NCI-H2081 (cell line): Measurements from ENCODE around the gene FBXL15.
A peak's percentile ranks its signal among the peaks of the same experiment; 100 is the strongest.

Experiments used
- DNase-seq, 2 experiments: peaks; one replicate each; lab custom pipeline; 2025; lab: John Stamatoyannopoulos, UW

FBXL15 gene

DNA sequence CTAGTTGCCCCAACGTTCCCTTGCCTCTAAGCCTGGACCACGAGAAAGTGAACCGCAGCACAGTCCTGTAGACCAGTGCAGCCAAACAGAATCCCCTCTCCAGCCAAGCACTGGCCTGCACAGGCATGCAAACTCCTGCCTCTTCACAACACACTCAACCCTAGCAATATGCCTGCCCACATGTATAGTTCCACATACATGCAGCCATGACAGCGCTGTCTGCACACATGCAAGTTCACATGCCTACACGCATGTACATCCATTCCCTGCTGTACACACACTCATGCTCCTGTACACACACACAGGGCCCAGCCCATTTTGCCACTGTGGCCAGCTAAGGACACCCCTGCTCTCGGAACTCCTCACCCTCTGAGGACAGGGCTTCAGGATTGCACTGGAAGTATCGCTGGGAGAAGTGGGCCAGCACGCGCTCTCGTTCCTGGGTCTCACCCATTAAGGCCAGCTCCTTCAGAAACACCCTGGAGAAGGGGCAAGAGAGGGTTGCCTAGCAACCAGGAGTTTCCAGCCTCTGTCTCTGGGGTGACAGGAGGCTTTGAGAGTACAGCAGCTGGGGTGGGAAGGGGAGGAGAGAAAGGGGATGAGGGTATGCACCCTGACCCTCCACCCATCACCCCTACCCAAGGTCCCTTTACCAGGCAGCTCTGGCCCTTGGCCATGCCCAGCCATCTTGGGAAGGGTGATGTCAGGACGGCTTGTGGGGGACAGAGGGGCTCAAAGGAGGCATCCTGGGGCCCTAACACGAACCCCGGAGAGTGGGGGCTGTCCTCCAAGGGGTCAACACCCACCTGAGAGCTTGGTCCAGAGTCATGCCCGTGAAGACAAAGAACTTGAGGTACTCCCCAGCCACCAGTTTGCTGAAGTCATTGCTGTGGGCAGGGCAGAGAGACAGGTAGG is 9.0 kb upstream of the FBXL15 start:
- no peak for DNase-seq

DNA sequence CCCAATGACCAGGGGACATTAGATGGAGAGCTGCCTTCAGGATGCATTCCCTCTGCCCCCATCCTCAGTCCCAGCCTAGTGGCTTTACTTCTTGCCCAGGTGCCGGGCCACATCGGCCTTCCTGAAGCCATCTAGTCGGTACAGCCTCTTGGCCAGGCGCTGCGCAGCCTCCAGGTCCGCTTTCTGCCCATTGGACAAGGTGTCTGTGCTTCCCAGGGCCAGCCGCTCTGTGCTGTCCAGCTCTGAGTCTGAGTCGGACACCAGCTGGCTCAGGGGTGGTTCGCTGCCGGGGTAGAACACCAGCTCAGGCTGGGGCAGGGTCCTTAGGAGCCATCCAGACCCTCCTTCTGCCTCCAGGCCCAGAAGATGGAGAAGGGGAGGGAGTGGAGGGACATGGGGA is 8.3 kb upstream of the FBXL15 start:
- no peak for DNase-seq

DNA sequence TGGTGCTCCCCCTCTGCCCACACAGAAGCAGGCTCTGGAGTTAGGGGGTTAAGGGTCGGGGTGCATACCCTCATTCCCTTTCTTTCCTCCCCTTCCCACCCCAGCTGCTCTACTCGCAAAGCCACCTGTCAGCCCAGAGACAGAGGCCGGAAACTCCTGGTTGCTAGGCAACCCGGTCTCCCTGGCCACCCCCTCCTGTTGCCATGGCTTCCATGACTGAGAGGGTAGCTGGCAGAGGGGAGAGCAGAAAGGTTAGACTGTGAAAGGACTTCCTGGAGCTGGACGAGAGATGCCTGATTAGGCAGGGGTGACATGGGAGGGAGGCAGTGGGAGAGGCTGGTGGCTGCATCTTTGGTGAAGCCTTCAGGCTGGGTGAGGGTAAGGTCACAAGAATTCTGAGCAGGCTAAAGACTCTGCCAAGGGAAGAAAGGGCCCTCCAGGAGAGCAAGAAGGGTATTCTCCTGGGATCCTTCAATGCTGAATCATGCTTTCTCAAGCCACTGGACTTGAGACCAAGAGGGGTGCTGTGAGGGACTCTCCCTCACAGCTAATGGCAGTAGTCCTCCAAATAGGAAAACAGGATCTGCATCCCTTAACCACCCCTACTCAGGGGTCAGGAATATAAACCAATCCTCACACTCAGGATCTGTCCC is 7.5 kb upstream of the FBXL15 start:
- peak; percentile 59 to 85 for DNase-seq

DNA sequence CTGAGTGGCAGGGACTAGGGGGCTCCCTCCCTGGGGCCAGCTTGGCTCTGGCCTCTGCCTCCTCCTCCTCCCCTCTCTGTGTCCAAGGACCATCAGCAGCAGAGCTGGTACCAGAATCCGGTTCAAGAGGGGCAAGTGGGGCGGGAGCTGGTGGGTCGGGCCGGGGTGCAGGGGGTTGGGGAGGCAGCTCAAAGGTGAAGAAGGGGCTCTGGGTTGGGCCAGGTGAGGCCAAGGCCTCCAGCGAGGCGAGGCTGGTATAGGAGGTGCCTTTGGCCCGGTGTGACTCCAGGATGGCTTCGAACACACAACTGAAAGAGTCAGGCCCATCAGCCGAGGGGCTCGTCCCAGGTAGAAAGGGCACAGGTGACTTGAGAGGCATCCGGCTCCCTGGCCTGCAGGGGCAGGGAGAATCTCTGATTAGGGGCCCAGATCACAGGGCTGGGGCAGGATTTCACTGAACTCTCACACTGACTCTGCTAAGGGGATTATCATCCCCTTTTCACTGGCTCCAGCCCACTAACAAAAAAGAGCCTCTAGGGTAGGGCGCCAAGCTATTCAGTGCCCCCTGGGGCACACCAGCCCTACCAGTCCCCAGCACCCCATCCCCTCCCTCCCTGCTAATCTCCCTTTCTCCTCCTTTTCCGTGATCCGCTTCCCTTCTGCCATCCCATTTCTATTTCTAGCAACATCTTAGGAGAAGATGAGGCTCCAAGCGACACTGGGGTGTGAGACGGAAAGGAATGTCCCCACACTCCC is 6.7 kb upstream of the FBXL15 start:
- no peak for DNase-seq

DNA sequence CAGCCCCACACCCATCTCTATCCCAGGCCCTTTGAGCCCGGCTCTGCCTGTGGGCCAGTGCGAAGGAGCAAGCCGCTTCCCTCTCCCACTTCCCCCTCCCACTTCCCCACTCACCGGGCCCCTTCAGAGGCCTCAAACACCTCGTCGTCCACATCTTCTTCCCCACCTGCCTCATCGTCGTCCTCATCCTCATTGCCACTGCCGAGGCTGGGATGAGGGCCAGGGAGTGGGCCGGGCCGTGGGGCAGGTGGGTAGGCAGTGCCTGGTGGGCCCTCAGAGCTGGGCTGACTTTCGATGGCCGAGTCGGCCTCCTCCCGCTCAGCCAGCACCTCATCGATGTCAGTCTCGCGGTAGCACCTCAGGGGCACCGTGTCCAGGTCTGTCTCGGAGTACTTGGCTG is 5.9 kb upstream of the FBXL15 start:
- DNase-seq, result no peak

DNA sequence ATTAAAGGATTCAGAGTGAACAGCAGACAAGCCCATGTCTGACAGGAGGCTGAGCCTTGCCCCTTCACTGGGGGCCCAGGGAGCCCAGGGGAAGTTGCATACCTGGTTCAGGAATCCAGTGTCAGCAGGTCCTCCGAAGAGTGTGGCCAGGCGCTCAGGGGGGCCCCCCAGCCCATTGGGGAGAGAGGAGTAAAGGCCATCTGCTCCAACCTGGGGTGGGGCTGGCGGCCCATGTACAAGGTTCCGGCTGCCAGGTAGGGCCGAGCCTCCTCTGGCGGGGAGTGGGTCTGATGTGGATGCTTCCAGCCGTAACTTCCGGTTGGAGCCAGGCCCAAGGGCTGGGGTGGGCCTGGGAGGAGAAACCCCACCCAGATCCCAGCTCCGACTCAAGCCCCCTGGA is 4.4 kb upstream of the FBXL15 start:
- no peak for DNase-seq

DNA sequence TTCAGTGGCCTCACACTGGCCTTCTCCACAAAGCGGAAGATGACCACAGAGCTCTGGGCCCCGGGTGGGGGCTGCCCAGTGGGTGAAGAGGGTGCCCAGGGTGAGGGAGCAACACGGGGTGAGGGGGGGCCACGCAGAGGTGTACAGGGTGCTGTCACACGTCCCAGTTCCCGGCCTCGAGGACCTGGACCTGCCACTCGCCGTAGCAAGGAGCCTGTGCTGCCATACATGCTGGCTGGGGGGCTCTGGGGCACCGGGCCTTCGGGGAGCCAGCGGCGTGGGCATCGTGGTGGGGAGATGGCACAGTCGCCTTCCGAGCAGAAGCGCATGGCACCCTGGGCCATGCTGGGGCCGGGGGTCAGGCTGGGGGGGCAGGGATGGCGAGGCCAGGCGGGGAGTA is 3.9 kb upstream of the FBXL15 start:
- no peak for DNase-seq

DNA sequence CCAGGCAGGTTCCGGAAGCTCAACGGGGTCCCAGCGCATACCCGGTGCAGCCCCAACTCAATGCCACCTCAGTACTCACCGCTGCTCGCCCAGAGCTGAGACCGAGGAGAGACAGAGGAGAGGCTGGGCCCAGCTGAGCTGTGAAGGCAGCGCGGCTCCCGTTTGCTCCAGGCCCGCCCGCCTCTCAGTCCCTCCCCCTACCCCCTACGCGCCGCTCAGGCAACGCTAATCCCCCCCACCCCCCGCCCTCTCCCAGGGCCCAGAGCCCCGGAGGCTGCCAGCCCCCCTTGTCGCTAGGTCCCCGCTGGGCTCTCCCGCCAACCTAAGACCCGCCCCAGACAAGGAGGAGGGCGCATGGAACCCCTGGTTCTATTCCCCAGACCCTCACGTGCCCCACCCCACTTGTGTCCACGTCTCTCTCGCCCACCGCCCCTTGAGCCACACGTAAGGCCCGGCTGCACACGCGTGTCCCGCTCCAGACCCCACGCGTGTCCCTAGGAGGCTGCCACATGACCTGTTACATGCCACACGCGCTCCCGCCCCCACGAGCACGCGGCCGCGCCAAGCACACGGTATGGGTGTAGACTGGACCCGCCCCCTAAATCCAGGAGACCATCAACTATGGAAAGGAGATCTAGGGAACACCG is 1.9 kb upstream of the FBXL15 start, which contains the start of gene PSD:
TSS of gene PSD (minus strand) at position 164 of the 647 bp plus-strand sequence. CDS start 1,747 bp downstream, outside the sequence.
- peak; percentile 80 to 81 for DNase-seq

DNA sequence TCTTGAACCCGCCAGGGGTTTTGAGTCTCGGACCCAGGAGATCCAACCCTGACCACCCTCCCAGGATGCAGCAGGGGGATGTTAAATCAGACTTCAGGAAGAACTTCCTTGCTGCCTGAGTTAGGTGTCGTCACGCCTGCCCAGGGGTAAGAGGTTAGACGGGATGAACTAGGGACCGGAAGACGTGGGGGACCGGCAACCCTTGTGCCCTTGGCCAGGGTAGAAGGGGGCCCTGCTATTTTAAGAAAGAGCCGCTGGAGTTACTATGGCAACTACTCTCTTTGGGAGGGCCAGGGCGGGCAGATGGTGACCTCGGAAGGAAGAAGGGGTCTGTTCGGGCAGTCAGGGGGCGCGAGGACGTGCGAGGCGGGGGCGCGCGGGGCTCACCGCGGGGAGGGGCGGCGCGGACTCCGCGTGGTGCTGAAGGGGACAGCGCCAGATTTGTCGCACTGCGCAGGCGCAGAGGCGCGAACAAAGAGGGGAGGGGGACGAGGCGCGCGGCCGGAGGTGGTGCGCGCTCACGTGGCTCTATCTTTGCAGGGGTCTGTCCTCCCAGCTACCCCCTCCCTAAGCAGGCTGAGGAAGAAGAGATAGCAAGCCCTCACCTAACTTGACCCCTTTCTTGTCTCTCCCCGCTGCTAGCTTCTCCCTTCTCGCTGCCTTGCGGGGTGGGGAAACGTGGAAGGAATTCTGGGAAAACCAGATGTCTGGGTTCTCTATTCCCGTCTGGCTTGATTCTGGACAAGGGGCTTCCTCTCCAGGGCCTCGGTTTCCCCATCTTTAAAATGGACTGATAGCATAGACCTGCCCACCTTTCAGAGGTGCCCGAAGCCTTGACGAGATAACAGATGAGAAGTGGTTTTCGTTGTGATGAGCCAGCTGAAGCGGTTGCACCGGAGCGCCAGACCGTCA is 1.1 kb upstream of the FBXL15 start:
- peak; percentile 73 to 78 for DNase-seq

DNA sequence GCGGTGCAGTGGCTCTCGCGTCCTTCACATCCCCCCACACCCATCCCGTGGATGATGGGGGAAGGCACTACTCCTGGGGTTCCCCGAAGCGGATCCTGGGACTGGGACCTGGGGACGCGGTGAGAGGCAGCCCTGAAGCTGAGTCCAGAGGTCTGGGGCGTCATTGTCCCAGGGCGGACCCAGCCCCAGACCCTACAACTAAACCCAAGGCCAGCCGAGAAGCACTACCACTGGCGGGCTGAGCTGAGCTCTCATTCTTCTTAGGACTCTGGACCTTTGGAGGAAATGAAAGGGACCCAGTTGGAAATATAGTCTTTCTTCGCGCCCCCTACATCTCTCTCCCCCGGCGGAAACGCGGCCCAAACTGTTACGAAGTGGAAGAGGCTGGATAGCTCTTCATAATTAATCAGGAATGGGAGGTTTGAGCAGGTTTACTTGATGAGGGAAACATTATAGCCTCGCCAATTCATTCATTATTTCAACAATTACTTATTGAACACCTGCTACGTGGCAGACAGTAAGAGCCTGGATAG is 389 bp upstream of the FBXL15 start:
- no peak for DNase-seq

DNA sequence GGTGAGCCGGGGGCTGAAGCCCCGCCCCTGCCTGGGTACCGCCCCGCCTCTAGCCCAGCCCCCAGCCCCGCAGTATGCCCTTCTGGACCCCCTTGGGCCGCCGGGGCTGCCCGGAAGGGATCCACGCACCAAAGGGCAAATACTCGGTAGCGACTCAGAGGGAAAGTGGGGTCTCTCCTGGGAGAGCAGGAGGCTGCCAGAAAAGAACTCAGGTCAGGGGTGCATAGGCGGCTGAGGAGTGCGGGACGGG is 796 bp downstream of the FBXL15 start:
- no peak for DNase-seq

DNA sequence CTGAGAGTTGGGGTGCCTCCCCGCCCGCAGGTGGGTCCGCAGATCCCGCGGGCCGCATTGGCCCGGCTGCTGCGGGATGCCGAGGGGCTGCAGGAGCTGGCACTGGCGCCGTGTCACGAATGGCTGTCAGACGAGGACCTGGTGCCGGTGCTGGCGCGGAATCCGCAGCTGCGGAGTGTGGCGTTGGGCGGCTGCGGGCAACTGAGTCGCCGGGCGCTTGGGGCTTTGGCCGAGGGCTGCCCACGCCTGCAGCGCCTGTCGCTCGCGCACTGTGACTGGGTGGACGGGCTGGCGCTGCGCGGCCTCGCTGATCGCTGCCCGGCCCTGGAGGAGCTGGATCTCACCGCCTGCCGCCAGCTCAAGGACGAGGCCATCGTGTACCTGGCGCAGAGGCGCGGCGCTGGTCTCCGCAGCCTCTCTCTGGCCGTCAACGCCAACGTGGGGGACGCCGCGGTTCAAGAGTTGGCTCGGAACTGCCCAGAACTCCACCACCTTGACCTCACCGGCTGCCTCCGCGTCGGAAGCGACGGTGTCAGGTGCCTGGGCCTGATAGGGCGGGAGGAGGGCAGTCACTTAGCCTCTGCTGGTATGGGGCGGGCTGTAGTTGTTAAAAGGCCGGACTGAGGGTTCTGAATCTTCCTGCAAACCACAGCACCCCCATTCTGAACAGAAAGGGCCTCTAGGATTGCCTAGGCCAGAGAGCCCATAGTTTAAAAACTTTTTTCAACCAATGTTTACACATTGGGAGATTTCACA is 1.3 kb downstream of the FBXL15 start:
- DNase-seq, result no peak

DNA sequence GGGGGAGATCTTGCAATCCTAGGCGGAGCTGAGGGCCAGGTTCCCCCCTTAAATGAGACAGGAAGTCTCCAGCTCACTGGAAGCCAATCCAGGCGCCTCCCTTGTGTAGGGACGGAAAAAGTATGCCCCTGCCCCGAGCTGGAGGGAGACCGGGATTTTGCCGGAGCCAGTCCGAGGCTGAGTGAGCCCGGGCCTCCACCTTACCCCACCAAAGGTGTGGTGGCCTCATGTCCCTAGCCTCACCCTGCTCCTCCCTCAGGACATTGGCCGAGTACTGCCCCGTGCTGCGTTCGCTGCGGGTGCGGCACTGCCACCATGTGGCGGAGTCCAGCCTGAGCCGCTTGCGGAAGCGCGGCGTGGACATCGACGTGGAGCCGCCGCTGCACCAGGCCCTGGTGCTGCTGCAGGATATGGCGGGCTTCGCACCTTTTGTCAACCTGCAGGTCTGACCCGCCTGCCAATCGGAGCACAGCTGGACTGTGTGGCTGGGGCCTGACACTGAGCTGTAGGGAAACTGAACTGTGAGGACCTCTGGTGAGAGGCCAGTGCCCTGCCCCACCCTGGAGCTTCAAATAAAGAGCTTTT is 2.0 kb downstream of the FBXL15 start:
- DNase-seq, result peak; percentile 49 to 61

DNA sequence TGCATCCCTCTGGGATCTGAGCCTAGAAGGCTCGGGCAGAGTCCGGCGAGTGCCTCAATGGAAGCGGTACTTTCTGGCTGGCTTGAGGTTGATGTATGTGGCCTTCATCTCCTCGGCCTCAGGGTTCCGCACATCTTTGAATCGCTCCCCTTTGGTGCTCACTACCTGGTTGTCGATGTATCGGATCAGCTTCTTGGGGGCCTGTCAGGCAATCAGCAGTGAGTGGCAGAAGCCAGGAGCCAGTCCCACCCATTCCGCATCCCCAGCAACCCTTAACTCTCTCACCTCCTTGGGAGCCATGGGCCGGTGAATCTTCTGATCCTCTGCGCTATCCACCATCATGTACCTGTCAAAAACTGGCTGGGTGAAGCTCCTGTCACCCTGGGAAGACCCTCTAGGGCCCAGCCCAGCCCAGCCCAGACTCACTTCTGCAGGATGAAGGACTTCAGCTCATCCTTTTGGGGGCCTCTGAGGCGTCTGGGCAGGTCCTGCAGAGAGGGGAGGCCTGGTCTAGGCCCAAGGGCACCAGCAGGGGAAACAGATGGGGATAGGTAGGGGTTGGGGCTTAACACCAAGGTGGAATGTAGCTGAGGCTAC is 2.8 kb downstream of the FBXL15 start:
- DNase-seq, result no peak

DNA sequence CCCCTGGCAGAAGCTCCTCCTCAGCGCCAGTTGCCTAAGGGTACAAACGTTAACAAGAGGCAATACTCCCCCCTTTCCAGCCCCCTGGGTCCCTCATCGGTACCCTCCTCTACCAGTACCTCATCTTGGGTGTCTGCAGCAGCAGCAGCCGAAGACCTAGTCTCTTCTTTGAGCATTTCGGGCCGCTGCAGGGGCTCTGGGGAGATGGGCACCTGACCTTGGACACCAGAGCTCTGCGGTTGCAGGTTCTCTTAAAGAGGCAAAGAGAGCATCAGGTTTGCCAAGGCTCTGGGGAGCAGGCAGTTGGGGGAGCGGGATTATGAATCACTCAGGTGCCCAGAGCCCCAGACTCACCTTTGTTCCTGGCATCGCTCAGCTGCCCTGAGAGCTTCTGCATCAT is 3.5 kb downstream of the FBXL15 start:
- no peak for DNase-seq

DNA sequence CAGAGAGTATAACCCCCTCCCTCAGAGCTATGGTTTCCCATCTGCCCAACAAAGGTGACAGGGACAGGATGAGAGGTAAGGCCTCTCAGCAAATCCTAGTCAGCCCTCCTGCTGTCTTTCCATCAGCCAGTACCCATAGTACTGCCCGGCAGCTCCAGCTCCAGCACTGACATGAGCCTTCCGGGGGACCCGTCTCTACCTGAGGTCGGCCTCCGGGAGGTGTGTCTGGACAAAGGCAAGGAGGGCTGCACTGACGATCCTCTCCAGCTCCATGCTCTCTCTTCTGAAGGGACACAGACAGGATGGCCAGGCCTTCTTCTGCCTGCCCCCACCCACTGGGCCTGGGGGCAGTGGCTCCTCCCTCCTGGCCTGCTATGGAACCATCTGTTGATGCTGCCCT is 4.3 kb downstream of the FBXL15 start:
- no peak for DNase-seq

DNA sequence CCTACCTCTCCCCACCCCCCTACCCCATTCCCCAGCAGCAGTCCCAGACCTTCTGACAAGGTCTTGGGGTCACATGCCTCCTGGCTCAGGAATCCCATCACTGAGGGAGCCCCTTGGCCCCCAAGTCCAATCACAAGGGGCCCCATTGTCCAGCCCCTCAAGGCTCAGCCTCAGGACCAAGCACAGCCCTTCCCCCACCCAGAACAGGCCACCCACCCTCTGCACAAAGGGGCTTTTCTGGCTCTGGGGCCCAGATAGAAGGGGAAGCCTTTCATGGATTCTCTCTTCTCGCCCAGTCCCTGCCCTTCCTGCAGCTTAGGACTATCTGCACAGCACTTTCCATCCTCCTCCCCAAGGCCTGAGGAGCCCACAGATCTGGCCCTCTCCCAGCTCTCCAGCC is 4.8 kb downstream of the FBXL15 start:
- DNase-seq, result no peak

DNA sequence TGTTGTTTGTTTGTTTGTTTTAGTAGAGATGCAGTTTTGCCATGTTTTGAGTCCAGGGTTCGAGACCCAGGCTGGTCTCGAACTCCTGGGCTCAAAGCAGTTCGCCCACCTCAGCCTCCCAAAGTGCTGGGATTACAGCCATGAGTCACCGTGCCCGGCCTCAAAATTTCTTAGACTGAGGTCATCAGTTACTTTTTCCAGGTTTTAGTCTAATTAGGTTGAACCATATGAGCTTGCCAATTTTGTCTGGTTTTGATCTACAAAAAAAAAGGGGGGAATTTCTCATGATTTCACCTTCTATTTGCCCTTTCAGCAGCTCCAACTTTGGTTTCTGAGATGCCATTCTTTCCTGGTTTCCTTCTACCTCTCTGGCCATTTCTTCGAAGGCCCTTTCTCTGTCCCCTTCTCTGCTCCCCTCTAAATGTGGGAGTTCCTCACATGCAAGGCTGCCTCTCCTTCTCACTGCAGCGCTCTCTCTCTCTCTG is 6.2 kb downstream of the FBXL15 start:
- DNase-seq, result no peak

DNA sequence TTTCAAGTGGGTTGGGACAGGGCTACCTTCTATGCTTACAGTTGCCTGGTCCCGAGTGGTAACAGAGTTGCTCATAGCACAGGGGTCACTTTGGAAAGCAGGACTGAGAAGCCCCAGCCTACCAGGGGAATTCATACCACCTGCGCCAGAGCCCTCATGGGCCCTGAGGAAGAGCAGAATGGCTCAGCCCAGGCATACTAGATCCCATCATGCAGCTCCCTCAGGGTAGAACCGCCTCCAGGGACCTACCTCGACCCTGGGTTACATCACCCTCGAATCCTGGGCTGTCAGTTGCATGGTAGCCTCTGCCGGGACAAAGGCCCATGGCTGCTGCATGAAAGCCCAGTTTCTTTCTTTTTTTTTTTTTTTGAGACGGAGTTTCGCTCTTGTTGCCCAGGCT is 8.8 kb downstream of the FBXL15 start:
- DNase-seq, result no peak
